ENCODE data around the gene ORAI1. TPM values are rescaled to one million over a fixed set of nuclear protein-coding genes. Genes with fewer than 3 reads are reported as not detected.
"Not testable (repeated sequence)": the region's sequence is repeated elsewhere in the genome, so short reads cannot be mapped to it uniquely, and the experiment has no call there.

The ORAI1 gene
- total RNA-seq, 5 donors from 2014 or later (not counting 1 experiment from before 2014, with no cell fraction given): 38.9 to 76.5 (median 59.0) TPM

DNA sequence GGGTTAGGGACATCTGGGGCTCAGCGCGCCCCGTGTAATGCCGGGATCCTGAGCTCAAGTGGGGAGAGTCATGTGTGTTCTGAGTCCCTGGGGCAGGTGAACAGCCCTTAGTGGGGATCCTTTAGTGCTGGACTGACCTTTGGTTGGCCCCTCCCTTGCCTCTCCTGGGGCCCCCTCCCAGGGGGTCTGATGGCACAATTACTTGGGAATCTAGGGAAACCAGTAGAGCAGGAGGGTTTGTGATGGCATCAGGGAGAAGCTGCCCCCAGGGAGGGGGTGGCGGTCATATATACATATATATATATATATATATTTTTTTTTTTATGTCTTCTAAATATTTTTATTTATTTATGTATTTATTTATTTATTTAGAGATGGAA is 43.2 kb downstream of the ORAI1 start, which contains the start of gene MORN3:
Gene MORN3, minus strand, starts transcription at position 134 of the 380 bp plus-strand sequence. CDS start 171 bp downstream, outside the sequence.
- peaks cover 4% of the 10 kb centered on the region for H3K36me3 Mint-ChIP-seq
- Histone ChIP-seq H3K9me3 (no peaks in the 10 kb centered on the region), H3K36me3 (ENCODE audit: control insufficient read depth in 2 of 2, extremely low read depth in 1 of 2, insufficient read depth in 1 of 2, low read length in 1 of 2) (no peaks in the 10 kb centered on the region), H3K4me1 (ENCODE audit: control insufficient read depth in 1 of 2, extremely low read depth in 1 of 2, insufficient read depth in 2 of 2, low read length in 2 of 2) (peaks cover 26 to 78% of the 10 kb centered on the region in 2 experiments), H3K27me3 (replicated peaks in 1 of 2; ENCODE audit: control insufficient read depth in 2 of 2, extremely low read depth in 1 of 2, insufficient read depth in 2 of 2, low read length in 1 of 2) (no peaks in the 10 kb centered on the region), H3K4me3 (ENCODE audit: control insufficient read depth in 1 of 2, extremely low read depth in 1 of 2, low read length in 1 of 2) (no peak within 1 kb of the TSS), H3K27ac (ENCODE audit: low read length) (peak within 1 kb of the TSS; percentile 32)
- ChIA-PET POLR2A (interaction anchor here in 1 of 2 donors (0.6 kb wide), 1 partner anchor 18 kb away, joined by 3 read pairs; no protein-coding TSS in a partner anchor), CTCF (interaction anchor here (1.4 to 3.2 kb wide), 6 partner anchors 10 to 125 kb away, joined by 3 to 27 read pairs (median 13); no protein-coding TSS in a partner anchor)
- WGBS (ENCODE audit: insufficient coverage): 96% methylated on average over 4 of the region's 5 CpGs
- no peak for DNase-seq
- H3K9me3 Mint-ChIP-seq: no peaks in the 10 kb centered on the region
- H3K27ac Mint-ChIP-seq: peak within 1 kb of the TSS; percentile 80 to 82
- H3K4me3 Mint-ChIP-seq: no peak within 1 kb of the TSS
- no peak for ATAC-seq (replicated peaks in 1 of 4)
- H3K27me3 Mint-ChIP-seq: no peaks in the 10 kb centered on the region
- H3K4me1 Mint-ChIP-seq: peaks cover 52 to 64% (median 56%) of the 10 kb centered on the region in 3 donors

DNA sequence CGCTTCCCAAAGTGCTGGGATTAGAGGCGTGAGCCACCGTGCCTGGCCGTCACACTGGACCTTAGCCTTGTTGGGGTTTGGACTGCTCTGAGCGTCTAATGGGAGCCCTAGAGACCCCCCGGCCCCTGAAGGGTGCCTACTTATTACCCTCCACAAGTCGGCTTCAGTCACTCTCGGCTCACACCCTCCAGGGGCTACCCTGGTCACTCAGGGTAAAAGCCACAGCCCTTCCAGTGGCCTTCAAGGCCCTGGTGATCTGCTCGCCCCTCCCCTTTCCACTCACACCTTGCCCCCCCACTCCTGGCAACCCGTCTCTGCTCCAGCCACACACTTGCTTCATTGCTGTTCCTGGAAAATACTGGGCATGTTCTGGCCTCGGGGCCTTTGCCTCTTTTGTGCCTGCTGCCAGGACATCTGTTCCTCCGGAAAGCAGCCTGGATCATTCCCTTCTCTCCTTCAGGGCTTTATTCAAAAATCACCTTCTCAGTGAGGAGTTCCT is 46.7 kb downstream of the ORAI1 start:
- ChIA-PET CTCF (interaction anchor here (1.0 to 1.9 kb wide), 7 partner anchors 12 to 136 kb away, joined by 3 to 13 read pairs (median 4); no protein-coding TSS in a partner anchor), POLR2A (interaction anchor here in 1 of 2 donors (0.7 to 2.6 kb wide), 6 partner anchors 7 to 93 kb away, joined by 4 to 58 read pairs (median 11); partner anchors contain the start of gene ORAI1)
- Histone ChIP-seq H3K36me3 (ENCODE audit: control insufficient read depth in 2 of 2, extremely low read depth in 1 of 2, insufficient read depth in 1 of 2, low read length in 1 of 2) (no peaks in the 10 kb centered on the region), H3K4me1 (ENCODE audit: control insufficient read depth in 1 of 2, extremely low read depth in 1 of 2, insufficient read depth in 2 of 2, low read length in 2 of 2) (peaks cover 15 to 46% of the 10 kb centered on the region in 2 experiments), H3K27ac (ENCODE audit: low read length) (peak overlapping the region; percentile 100), H3K9me3 (no peaks in the 10 kb centered on the region), H3K4me3 (ENCODE audit: control insufficient read depth in 1 of 2, extremely low read depth in 1 of 2, low read length in 1 of 2) (peak overlapping the region; percentile 79 to 82), H3K27me3 (replicated peaks in 1 of 2; ENCODE audit: control insufficient read depth in 2 of 2, extremely low read depth in 1 of 2, insufficient read depth in 2 of 2, low read length in 1 of 2) (no peaks in the 10 kb centered on the region)
- H3K4me3 Mint-ChIP-seq: peak overlapping the region; percentile 92 to 96 (median 95)
- H3K36me3 Mint-ChIP-seq: no peaks in the 10 kb centered on the region
- H3K27me3 Mint-ChIP-seq: no peaks in the 10 kb centered on the region
- peak overlapping the region; percentile 99 to 100 for H3K27ac Mint-ChIP-seq
- peaks cover 32 to 45% (median 34%) of the 10 kb centered on the region in 3 donors for H3K4me1 Mint-ChIP-seq
- WGBS (ENCODE audit: insufficient coverage): 84% methylated on average over 12 of the region's 12 CpGs
- no peak for ATAC-seq (replicated peaks in 1 of 4)
- peak in 3 of 35 experiments; percentile 9 to 47 (median 13) for DNase-seq
- H3K9me3 Mint-ChIP-seq: no peaks in the 10 kb centered on the region

DNA sequence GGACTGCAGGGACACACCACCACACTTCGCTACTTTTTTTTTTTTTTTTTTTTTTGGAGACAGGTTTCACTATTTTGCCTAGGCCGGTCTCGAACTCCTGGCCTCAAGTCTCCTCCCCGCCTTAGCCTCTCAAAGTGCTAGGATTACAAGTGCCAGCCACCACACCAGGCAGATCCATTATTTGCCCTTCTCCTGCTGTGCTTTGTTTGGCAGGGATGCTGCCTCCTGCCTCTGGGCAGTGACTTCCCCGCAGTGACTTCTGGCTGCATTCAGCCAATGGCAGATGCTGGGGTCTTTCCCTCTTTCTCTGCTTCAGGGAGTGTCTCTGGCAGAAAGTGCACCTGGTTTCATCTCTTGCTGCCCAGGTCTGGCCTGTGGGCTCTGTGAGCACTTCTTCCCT is 49.9 kb downstream of the ORAI1 start:
- WGBS (ENCODE audit: insufficient coverage): 100% methylated on average over 2 of the region's 5 CpGs
- ATAC-seq (replicated peaks in 1 of 4) (no peak), DNase-seq (no peak)
- Mint-ChIP-seq H3K4me3 (no peak overlapping the region), H3K27ac (peak overlapping the region; percentile 44 to 78), H3K4me1 (peaks cover 23 to 29% (median 25%) of the 10 kb centered on the region in 3 donors), H3K9me3 (no peaks in the 10 kb centered on the region), H3K27me3 (no peaks in the 10 kb centered on the region), H3K36me3 (no peaks in the 10 kb centered on the region)
- ChIA-PET POLR2A (no interaction called here), CTCF (no interaction called here)
- H3K27ac ChIP-seq (ENCODE audit: low read length): no peak overlapping the region
- no peaks in the 10 kb centered on the region for H3K9me3 ChIP-seq
- H3K36me3 ChIP-seq (ENCODE audit: control insufficient read depth in 2 of 2, extremely low read depth in 1 of 2, insufficient read depth in 1 of 2, low read length in 1 of 2): no peaks in the 10 kb centered on the region
- peaks cover 10 to 19% of the 10 kb centered on the region in 2 experiments for H3K4me1 ChIP-seq (ENCODE audit: control insufficient read depth in 1 of 2, extremely low read depth in 1 of 2, insufficient read depth in 2 of 2, low read length in 2 of 2)
- no peaks in the 10 kb centered on the region for H3K27me3 ChIP-seq (replicated peaks in 1 of 2; ENCODE audit: control insufficient read depth in 2 of 2, extremely low read depth in 1 of 2, insufficient read depth in 2 of 2, low read length in 1 of 2)
- no peak overlapping the region for H3K4me3 ChIP-seq (ENCODE audit: control insufficient read depth in 1 of 2, extremely low read depth in 1 of 2, low read length in 1 of 2)

DNA sequence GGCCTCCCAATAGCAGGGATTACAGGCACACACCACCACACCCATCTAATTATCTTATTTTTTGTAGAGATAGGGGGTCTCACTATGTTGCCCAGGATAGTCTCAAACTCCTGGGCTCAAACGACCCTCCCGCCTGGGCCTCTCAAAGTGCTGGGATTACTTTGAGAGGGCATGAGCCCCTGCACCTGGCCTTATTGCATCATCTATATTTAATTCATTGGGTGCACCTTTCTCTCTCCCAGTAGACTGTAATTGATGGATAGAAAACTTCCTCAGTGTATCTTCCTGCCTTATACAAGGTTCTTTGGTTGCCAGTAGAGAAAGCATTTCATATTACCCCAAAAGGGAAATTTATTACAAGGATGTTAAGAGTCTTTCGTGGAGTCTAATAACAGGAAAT is 52.0 kb downstream of the ORAI1 start:
- H3K36me3 ChIP-seq (ENCODE audit: control insufficient read depth in 2 of 2, extremely low read depth in 1 of 2, insufficient read depth in 1 of 2, low read length in 1 of 2): no peaks in the 10 kb centered on the region
- no peaks in the 10 kb centered on the region for H3K9me3 ChIP-seq
- Mint-ChIP-seq H3K9me3 (no peaks in the 10 kb centered on the region), H3K27ac (no peak overlapping the region), H3K4me3 (no peak overlapping the region), H3K4me1 (peaks cover 9 to 15% (median 10%) of the 10 kb centered on the region in 3 donors), H3K36me3 (no peaks in the 10 kb centered on the region), H3K27me3 (no peaks in the 10 kb centered on the region)
- no peak overlapping the region for H3K4me3 ChIP-seq (ENCODE audit: control insufficient read depth in 1 of 2, extremely low read depth in 1 of 2, low read length in 1 of 2)
- no peak overlapping the region for H3K27ac ChIP-seq (ENCODE audit: low read length)
- WGBS (ENCODE audit: insufficient coverage): no CpG with 5 or more reads among the region's 3 CpGs
- ChIA-PET POLR2A (interaction anchor here in 1 of 2 donors (0.5 kb wide), 1 partner anchor 128 kb away, joined by 7 read pairs; no protein-coding TSS in a partner anchor), CTCF (interaction anchor here in 1 of 2 donors (0.5 to 0.8 kb wide), 2 partner anchors 53 to 126 kb away, joined by 3 to 4 read pairs; no protein-coding TSS in a partner anchor)
- H3K4me1 ChIP-seq (ENCODE audit: control insufficient read depth in 1 of 2, extremely low read depth in 1 of 2, insufficient read depth in 2 of 2, low read length in 2 of 2): peaks cover 0 to 10% of the 10 kb centered on the region in 2 experiments
- DNase-seq (no peak), ATAC-seq (replicated peaks in 1 of 4) (no peak)
- H3K27me3 ChIP-seq (replicated peaks in 1 of 2; ENCODE audit: control insufficient read depth in 2 of 2, extremely low read depth in 1 of 2, insufficient read depth in 2 of 2, low read length in 1 of 2): no peaks in the 10 kb centered on the region

DNA sequence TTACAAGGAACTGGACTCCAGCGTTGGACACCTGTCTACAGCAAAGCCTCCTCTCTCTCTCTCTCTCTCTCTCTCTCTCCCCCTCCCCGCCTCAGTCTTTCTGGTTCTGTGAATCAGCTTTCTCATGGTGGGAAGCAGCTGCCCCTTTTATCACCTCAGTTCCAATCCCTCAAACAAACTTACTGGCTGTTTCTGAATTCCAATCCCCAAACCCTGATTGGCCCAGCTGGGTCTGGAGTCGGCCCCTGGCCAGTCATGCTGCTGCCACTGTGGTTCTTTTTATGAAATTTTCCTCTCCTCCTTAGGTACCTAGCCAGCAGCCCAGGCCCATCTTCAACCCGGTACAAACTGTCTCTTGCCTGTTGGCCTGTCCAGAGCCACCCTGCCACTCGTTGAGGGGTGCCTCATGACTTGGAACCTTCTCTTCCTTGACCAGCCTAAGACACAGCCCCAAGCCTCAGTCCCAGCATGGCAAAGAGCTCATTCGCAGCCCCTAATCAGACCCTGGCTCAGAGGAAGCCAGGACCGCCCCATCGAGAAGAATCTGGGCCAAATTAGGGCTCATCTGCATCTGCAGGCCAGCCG is 52.5 kb downstream of the ORAI1 start:
- H3K9me3 ChIP-seq: no peaks in the 10 kb centered on the region
- no peak for ATAC-seq (replicated peaks in 1 of 4)
- peaks cover 0 to 10% of the 10 kb centered on the region in 2 experiments for H3K4me1 ChIP-seq (ENCODE audit: control insufficient read depth in 1 of 2, extremely low read depth in 1 of 2, insufficient read depth in 2 of 2, low read length in 2 of 2)
- no peaks in the 10 kb centered on the region for H3K36me3 Mint-ChIP-seq
- H3K36me3 ChIP-seq (ENCODE audit: control insufficient read depth in 2 of 2, extremely low read depth in 1 of 2, insufficient read depth in 1 of 2, low read length in 1 of 2): no peaks in the 10 kb centered on the region
- peaks cover 4 to 11% (median 6%) of the 10 kb centered on the region in 3 donors for H3K4me1 Mint-ChIP-seq
- no peak overlapping the region for H3K4me3 Mint-ChIP-seq
- no peaks in the 10 kb centered on the region for H3K9me3 Mint-ChIP-seq
- 87% methylated on average over 5 of the region's 9 CpGs for WGBS (ENCODE audit: insufficient coverage)
- no peak overlapping the region for H3K4me3 ChIP-seq (ENCODE audit: control insufficient read depth in 1 of 2, extremely low read depth in 1 of 2, low read length in 1 of 2)
- no peak overlapping the region for H3K27ac Mint-ChIP-seq
- ChIA-PET CTCF (interaction anchor here in 1 of 2 donors (0.5 to 1.3 kb wide), 3 partner anchors 54 to 126 kb away, joined by 3 to 4 read pairs (median 4); no protein-coding TSS in a partner anchor), POLR2A (interaction anchor here (0.5 to 0.7 kb wide), 2 partner anchors 127 to 278 kb away, joined by 7 to 9 read pairs; no protein-coding TSS in a partner anchor)
- DNase-seq: no peak
- no peak overlapping the region for H3K27ac ChIP-seq (ENCODE audit: low read length)
- H3K27me3 ChIP-seq (replicated peaks in 1 of 2; ENCODE audit: control insufficient read depth in 2 of 2, extremely low read depth in 1 of 2, insufficient read depth in 2 of 2, low read length in 1 of 2): no peaks in the 10 kb centered on the region
- no peaks in the 10 kb centered on the region for H3K27me3 Mint-ChIP-seq

DNA sequence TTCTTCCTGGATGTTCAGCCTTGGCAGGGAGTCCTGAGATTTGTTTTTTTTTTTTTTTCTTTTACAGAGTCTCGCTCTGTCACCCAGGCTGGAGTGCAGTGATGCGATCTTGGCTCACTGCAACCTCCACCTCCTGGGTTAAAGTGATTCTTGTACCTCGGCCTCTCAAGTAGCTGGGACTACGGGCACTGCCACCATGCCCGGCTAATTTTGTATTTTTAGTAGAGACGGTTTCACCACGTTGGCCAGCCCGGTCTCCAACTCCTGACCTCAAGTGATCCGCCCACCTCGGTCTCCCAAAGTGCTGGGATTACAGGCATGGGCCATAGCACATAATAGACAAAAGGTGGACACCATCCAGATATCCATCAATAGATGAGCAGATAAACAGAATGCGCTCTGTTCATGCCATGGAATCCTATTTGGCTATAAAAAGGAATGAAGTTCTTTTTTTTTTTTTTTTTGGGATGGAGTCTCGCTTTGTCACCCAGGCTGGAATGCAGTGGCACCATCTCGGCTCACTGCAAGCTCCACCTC is 53.4 kb downstream of the ORAI1 start:
- not testable (repeated sequence) for H3K27ac ChIP-seq (ENCODE audit: low read length); H3K27ac Mint-ChIP-seq; H3K4me1 ChIP-seq (ENCODE audit: control insufficient read depth in 1 of 2, extremely low read depth in 1 of 2, insufficient read depth in 2 of 2, low read length in 2 of 2); H3K4me3 ChIP-seq (ENCODE audit: control insufficient read depth in 1 of 2, extremely low read depth in 1 of 2, low read length in 1 of 2); H3K27me3 Mint-ChIP-seq; H3K9me3 Mint-ChIP-seq; ATAC-seq (replicated peaks in 1 of 4); H3K36me3 ChIP-seq (ENCODE audit: control insufficient read depth in 2 of 2, extremely low read depth in 1 of 2, insufficient read depth in 1 of 2, low read length in 1 of 2); H3K36me3 Mint-ChIP-seq; H3K4me1 Mint-ChIP-seq; H3K27me3 ChIP-seq (replicated peaks in 1 of 2; ENCODE audit: control insufficient read depth in 2 of 2, extremely low read depth in 1 of 2, insufficient read depth in 2 of 2, low read length in 1 of 2); H3K4me3 Mint-ChIP-seq; H3K9me3 ChIP-seq; DNase-seq
- ChIA-PET CTCF (interaction anchor here (0.6 to 1.3 kb wide), 4 partner anchors 51 to 127 kb away, joined by 3 to 6 read pairs (median 4); no protein-coding TSS in a partner anchor), POLR2A (interaction anchor here in 1 of 2 donors (0.6 to 0.7 kb wide), 2 partner anchors 7 to 279 kb away, joined by 4 to 9 read pairs; no protein-coding TSS in a partner anchor)
- 90% methylated on average over 7 of the region's 13 CpGs for WGBS (ENCODE audit: insufficient coverage)
